H1 (cell line): ENCODE results near the gene AIG1. TPM values are rescaled to one million over a fixed set of nuclear protein-coding genes. Genes with fewer than 3 reads are reported as not detected.

Experiments
- CTCF ChIA-PET: fragments of 300-600 bp; sonication (Branson Sonifier 250); formaldehyde crosslinking; loops from one replicate; lab custom pipeline; 2021; ENCODE audit not compliant: partially characterized antibody; lab: Charles Lee
- POLR2A ChIA-PET: fragments of 300-600 bp; sonication (Branson Sonifier 250); formaldehyde crosslinking; loops from one replicate; lab custom pipeline; 2021; ENCODE audit warnings: inconsistent platforms; ENCODE audit not compliant: partially characterized antibody; lab: Charles Lee
- DNase-seq, 2 experiments: peaks; one replicate each; pipeline versions ENCODE4 v3.0.0 to v3.0.0-alpha.2; 2010 to 2022; ENCODE audit warnings: low spot score in 2 of 2, low read depth in 1 of 2, mixed read lengths in 1 of 2
- FAIRE-seq: peaks from 2 replicates; lab custom pipeline; 2011; peaks lifted over from hg19 to GRCh38; lab: Jason Lieb, UNC
- H2AFZ ChIP-seq: 2 replicates; pipeline ENCODE4 v1.8.1; 2012; ENCODE audit warnings: low read length, inconsistent platforms
- H2AK5ac ChIP-seq: 2 replicates; pipeline ENCODE4 v1.6.1; 2013; ENCODE audit warnings: low read depth, low read length
- H2BK120ac ChIP-seq: replicated peaks from 2 replicates; pipeline ENCODE3; 2013; ENCODE audit warnings: low read depth, low read length, inconsistent platforms
- H2BK12ac ChIP-seq: 2 replicates; pipeline ENCODE4 v1.6.1; 2013; ENCODE audit warnings: low read depth, low read length
- H2BK15ac ChIP-seq: 2 replicates; pipeline ENCODE4 v1.6.1; 2013; ENCODE audit warnings: low read length
- H2BK20ac ChIP-seq: 2 replicates; pipeline ENCODE4 v1.6.1; 2013; ENCODE audit warnings: low read length
- H2BK5ac ChIP-seq: 2 replicates; pipeline ENCODE4 v1.6.1; 2013; ENCODE audit warnings: low read depth, low read length
- H3K14ac ChIP-seq: 2 replicates; pipeline ENCODE4 v1.6.1; 2013; ENCODE audit warnings: inconsistent platforms; ENCODE audit not compliant: insufficient read length
- H3K18ac ChIP-seq: 2 replicates; pipeline ENCODE4 v1.6.1; 2013; ENCODE audit warnings: low read length; ENCODE audit errors: extremely low read depth
- H3K23ac ChIP-seq: 2 replicates; pipeline ENCODE4 v1.6.1; 2013; ENCODE audit warnings: inconsistent platforms; ENCODE audit not compliant: insufficient read length
- H3K23me2 ChIP-seq: 2 replicates; pipeline ENCODE4 v1.6.1; 2013; ENCODE audit warnings: low read depth, low read length
- H3K27ac ChIP-seq: 2 replicates; pipeline ENCODE4 v1.6.1; 2011; ENCODE audit warnings: low read depth, low read length, inconsistent platforms
- H3K27me3 ChIP-seq, 4 experiments: replicated peaks in 1 of 4; 1 replicate in 1 of 4; 2 replicates in 3 of 4; pipeline versions ENCODE4 v1.6.1 to v1.8.1; 2011 to 2013; ENCODE audit warnings: low read length in 3 of 4, mild to moderate bottlenecking in 3 of 4, inconsistent platforms in 2 of 4, mixed read lengths in 2 of 4, moderate library complexity in 1 of 4; ENCODE audit not compliant: control insufficient read depth in 3 of 4, insufficient read depth in 3 of 4; ENCODE audit errors: extremely low read depth in 1 of 4
- H3K36me3 ChIP-seq, 4 experiments: 2 replicates each; pipeline versions ENCODE4 v1.6.1 to v1.8.1; 2011 to 2013; ENCODE audit warnings: mild to moderate bottlenecking in 4 of 4, low read length in 3 of 4, moderate library complexity in 2 of 4, control low read depth in 1 of 4, inconsistent platforms in 1 of 4; ENCODE audit not compliant: insufficient read depth in 4 of 4, control insufficient read depth in 2 of 4
- H3K4ac ChIP-seq: replicated peaks from 2 replicates; pipeline ENCODE3; 2013; ENCODE audit warnings: low read length, low read depth, mixed read lengths, inconsistent platforms; ENCODE audit not compliant: insufficient read length
- H3K4me1 ChIP-seq, 4 experiments: replicated peaks in 1 of 4; 1 replicate in 1 of 4; 2 replicates in 3 of 4; pipeline versions ENCODE4 v1.6.1 to v1.8.1; 2011 to 2013; ENCODE audit warnings: low read length in 3 of 4, inconsistent platforms in 2 of 4, mixed read lengths in 1 of 4; ENCODE audit not compliant: insufficient read depth in 4 of 4, control insufficient read depth in 3 of 4
- H3K4me2 ChIP-seq, 2 experiments: 2 replicates each; pipeline versions ENCODE4 v1.6.1 to v1.8.1; 2011 to 2013; ENCODE audit warnings: low read depth in 2 of 2, low read length in 2 of 2, control low read depth in 1 of 2, inconsistent platforms in 1 of 2, mild to moderate bottlenecking in 1 of 2; ENCODE audit not compliant: insufficient read depth in 1 of 2
- H3K4me3 ChIP-seq, 4 experiments: fragments of 200-600, 300-600 bp in 1 of 4; sonication (generic), shearing (Covaris generic), sonication (Bioruptor Twin) in 1 of 4; 2 replicates each; pipeline versions ENCODE4 v1.5.1 to v1.8.1; 2011 to 2016; ENCODE audit warnings: low read length in 4 of 4, low read depth in 3 of 4, control low read depth in 2 of 4, inconsistent platforms in 2 of 4, mild to moderate bottlenecking in 2 of 4, mixed read lengths in 1 of 4, moderate library complexity in 1 of 4; ENCODE audit not compliant: insufficient read depth in 2 of 4; ENCODE audit errors: extremely low read depth in 1 of 4
- H3K56ac ChIP-seq: replicated peaks from 2 replicates; pipeline ENCODE3; 2013; ENCODE audit warnings: low read depth, mild to moderate bottlenecking, mixed read lengths, low read length, inconsistent platforms; ENCODE audit not compliant: insufficient read length
- H3K79me1 ChIP-seq: 2 replicates; pipeline ENCODE4 v1.6.1; 2013; ENCODE audit warnings: low read depth, low read length, control low read depth
- H3K79me2 ChIP-seq, 2 experiments: 2 replicates each; pipeline versions ENCODE4 v1.6.1 to v1.8.1; 2012 to 2013; ENCODE audit warnings: low read length in 2 of 2, mild to moderate bottlenecking in 2 of 2, inconsistent platforms in 1 of 2; ENCODE audit not compliant: insufficient read depth in 2 of 2, control insufficient read depth in 1 of 2
- H3K9ac ChIP-seq, 4 experiments: replicated peaks in 1 of 4; 1 replicate in 1 of 4; 2 replicates in 3 of 4; pipeline versions ENCODE4 v1.6.1 to v1.8.1; 2011 to 2013; ENCODE audit warnings: low read depth in 3 of 4, low read length in 3 of 4, control low read depth in 2 of 4, mild to moderate bottlenecking in 2 of 4, moderate library complexity in 2 of 4, inconsistent platforms in 1 of 4; ENCODE audit errors: extremely low read depth in 1 of 4
- H3K9me3 ChIP-seq, 2 experiments: 2 replicates each; pipeline versions ENCODE4 v1.6.1 to v1.8.1; 2012 to 2013; ENCODE audit warnings: mild to moderate bottlenecking in 2 of 2, moderate library complexity in 2 of 2, control low read depth in 1 of 2, inconsistent platforms in 1 of 2, low read depth in 1 of 2, low read length in 1 of 2, mixed read lengths in 1 of 2; ENCODE audit not compliant: insufficient read depth in 2 of 2
- H4K20me1 ChIP-seq, 2 experiments: replicated peaks in 1 of 2; 2 replicates each; pipeline versions ENCODE3 to v1.8.1; 2011 to 2013; ENCODE audit warnings: inconsistent platforms in 2 of 2, low read length in 2 of 2, mild to moderate bottlenecking in 1 of 2; ENCODE audit not compliant: insufficient read depth in 2 of 2, control insufficient read depth in 1 of 2
- H4K5ac ChIP-seq: 2 replicates; pipeline ENCODE4 v1.6.1; 2013; ENCODE audit warnings: low read length, low read depth, mixed read lengths, inconsistent platforms; ENCODE audit not compliant: insufficient read length
- H4K8ac ChIP-seq: 2 replicates; pipeline ENCODE4 v1.8.0; 2013; ENCODE audit warnings: mild to moderate bottlenecking, moderate library complexity, low read length, inconsistent platforms; ENCODE audit not compliant: insufficient read depth; ENCODE audit errors: extremely low read depth
- H4K91ac ChIP-seq: replicated peaks from 2 replicates; pipeline ENCODE3; 2013; ENCODE audit warnings: low read length, mixed read lengths, inconsistent platforms; ENCODE audit not compliant: insufficient read length
- ASH2L ChIP-seq: fragments of 200-600, 300-600 bp; sonication (generic); IDR thresholded peaks from one replicate; pipeline ENCODE4 v1.7.1; 2017; ENCODE audit warnings: low read length
- EGR1 ChIP-seq: IDR thresholded peaks from 2 replicates; pipeline ENCODE4 v1.6.1; 2011; ENCODE audit warnings: low read depth, low read length, borderline replicate concordance
- EP300 ChIP-seq, 2 experiments: IDR thresholded peaks; 1 replicate in 1 of 2; 2 replicates in 1 of 2; pipeline ENCODE4 v1.6.1; 2011 to 2012; ENCODE audit warnings: low read depth in 2 of 2, low read length in 2 of 2, mild to moderate bottlenecking in 2 of 2, borderline replicate concordance in 1 of 2, inconsistent platforms in 1 of 2, moderate library complexity in 1 of 2
- EZH2 ChIP-seq: fragments of 200-600 bp; sonication (generic); IDR thresholded peaks from 2 replicates; pipeline ENCODE4 v1.7.1; 2012; ENCODE audit warnings: low read depth, mild to moderate bottlenecking, moderate library complexity, low read length, inconsistent platforms; ENCODE audit not compliant: severe bottlenecking
- JUND ChIP-seq: IDR thresholded peaks from 2 replicates; pipeline ENCODE4 v1.6.1; 2011; ENCODE audit warnings: mild to moderate bottlenecking, improper control_type of control experiment, low read length
- KDM1A ChIP-seq: fragments of 200-600, 300-600 bp; sonication (generic); IDR thresholded peaks from 2 replicates; pipeline ENCODE4 v1.7.1; 2016; ENCODE audit warnings: mild to moderate bottlenecking, low read length, borderline replicate concordance
- SIN3A ChIP-seq, 2 experiments: IDR thresholded peaks in 1 of 2; conservative IDR thresholded peaks in 1 of 2; 2 replicates each; pipeline ENCODE4 v1.6.1; 2011 to 2012; ENCODE audit warnings: low read length in 2 of 2, improper control_type of control experiment in 1 of 2, low read depth in 1 of 2, mild to moderate bottlenecking in 1 of 2
- SRF ChIP-seq: IDR thresholded peaks from 2 replicates; pipeline ENCODE4 v1.6.1; 2011; ENCODE audit warnings: mild to moderate bottlenecking, low read depth, low read length, moderate library complexity
- SUZ12 ChIP-seq: fragments of 200-600 bp; sonication (generic); IDR thresholded peaks from 2 replicates; pipeline ENCODE4 v1.6.1; 2012; ENCODE audit warnings: mild to moderate bottlenecking, inconsistent platforms, low read length, moderate library complexity, mixed read lengths
- WGBS, 2 experiments: shearing (Covaris generic) in 1 of 2; methylation state at CpG; one replicate each; pipeline versions ENCODE4 v1.1.6 to v1.1.7; 2013 to 2015; ENCODE audit warnings: low lambda C conversion rate in 2 of 2, mixed read lengths in 2 of 2, inconsistent platforms in 1 of 2, low coverage in 1 of 2, missing lambda C conversion rate in 1 of 2; ENCODE audit not compliant: insufficient replicate concordance in 2 of 2, insufficient coverage in 1 of 2, insufficient read length in 1 of 2; ENCODE audit errors: extremely low coverage in 1 of 2, missing lambda C conversion rate in 1 of 2; 5-methylcytosine and 5-hydroxymethylcytosine counted together
- polyA plus RNA-seq, 7 experiments: library from polyadenylated mRNA; depleted of rRNA in 3 of 7; stranded (reverse) in 5 of 7; unstranded in 2 of 7; fragments of >200 nt in 5 of 7; fragments of 200-250 nt in 2 of 7; gene quantifications; 1 replicate in 5 of 7; 2 replicates in 1 of 7; 4 replicates in 1 of 7; pipeline versions ENCODE4 v1.2.1 to v1.2.3, GENCODE V29; 2011 to 2013; ENCODE audit warnings: missing spikeins in 2 of 7, mixed read lengths in 2 of 7
- total RNA-seq: library from RNA; stranded (reverse); fragmentation: NEBNext Ultra II Directional; extraction: Animal tissue kit (Norgen Biotek cat#: 25700); gene quantifications from 2 replicates; pipeline ENCODE4 v1.2.1, GENCODE V29; 2021
- TF ChIP-seq, protein P1 (sequence below), 3 experiments: IDR thresholded peaks; 1 replicate in 2 of 3; 2 replicates in 1 of 3; pipeline versions ENCODE4 v1.5.1 to v1.6.1; 2011; ENCODE audit warnings: low read length in 3 of 3, mild to moderate bottlenecking in 3 of 3, inconsistent platforms in 2 of 3, low read depth in 1 of 3, moderate library complexity in 1 of 3; ENCODE audit not compliant: insufficient read depth in 1 of 3; ENCODE audit errors: control extremely low read depth in 1 of 3
- TF ChIP-seq, protein P2 (sequence below): IDR thresholded peaks from 2 replicates; pipeline ENCODE4 v1.6.1; 2011; ENCODE audit warnings: low read depth, mild to moderate bottlenecking, low read length; ENCODE audit not compliant: insufficient read depth

The AIG1 gene
- total and polyA plus RNA-seq, 2 of the 8 experiments (the other 6 are each of a cell fraction or from before 2014, with no cell fraction given): 56.6 to 58.4 TPM

DNA sequence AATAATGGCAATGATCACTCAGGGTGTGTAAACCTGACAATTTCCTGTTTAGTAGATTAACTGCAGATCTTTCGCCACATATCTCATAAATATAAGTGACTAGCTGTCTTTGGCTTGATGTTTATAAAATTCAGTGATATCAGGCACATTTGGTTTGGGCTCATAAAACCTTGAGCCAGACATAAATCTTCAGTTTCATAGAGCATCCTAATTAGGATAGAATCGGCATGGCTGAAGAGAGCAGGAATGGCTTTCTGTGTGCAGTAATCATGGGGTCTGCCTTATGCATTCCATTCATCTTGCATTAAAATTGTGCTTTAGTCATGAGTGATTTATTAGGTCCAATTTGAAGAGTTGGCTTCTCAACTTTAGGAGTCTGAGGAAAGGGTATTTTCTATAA, 27.2 kb downstream of the AIG1 start:
- Histone ChIP-seq H2BK120ac (no peak overlapping the region), H3K79me1 (no peaks in the 10 kb centered on the region; the same call in 1 of the 2 replicates), H3K18ac (no peak overlapping the region), H3K4me3 (no peak overlapping the region), H3K14ac (no peak overlapping the region), H2BK20ac (no peak overlapping the region), H4K20me1 (no peaks in the 10 kb centered on the region), H3K56ac (no peak overlapping the region), H3K27ac (no peak overlapping the region), H3K23ac (no peak overlapping the region), H3K27me3 (no peaks in the 10 kb centered on the region), H3K36me3 (no peaks in the 10 kb centered on the region), H3K9ac (no peak overlapping the region), H3K4me1 (no peaks in the 10 kb centered on the region), H4K8ac (no peak overlapping the region), H3K4me2 (no peak overlapping the region), H3K4ac (no peak overlapping the region), H4K5ac (no peak overlapping the region), H3K9me3 (no peaks in the 10 kb centered on the region), H3K79me2 (no peaks in the 10 kb centered on the region), H3K23me2 (no peaks in the 10 kb centered on the region), H2AK5ac (no peak overlapping the region), H4K91ac (no peak overlapping the region), H2BK5ac (no peak overlapping the region), H2AFZ (no peak overlapping the region), H2BK15ac (no peak overlapping the region), H2BK12ac (no peak overlapping the region)
- no peak for DNase-seq
- WGBS, 2 experiments: 88% methylated on average over 2 of the region's 2 CpGs; no CpG with 5 or more reads in 1 of the 2 experiments
- ChIA-PET CTCF (no interaction called here), POLR2A (no interaction called here)
- no peak for FAIRE-seq
- TF ChIP-seq, protein P1, sequence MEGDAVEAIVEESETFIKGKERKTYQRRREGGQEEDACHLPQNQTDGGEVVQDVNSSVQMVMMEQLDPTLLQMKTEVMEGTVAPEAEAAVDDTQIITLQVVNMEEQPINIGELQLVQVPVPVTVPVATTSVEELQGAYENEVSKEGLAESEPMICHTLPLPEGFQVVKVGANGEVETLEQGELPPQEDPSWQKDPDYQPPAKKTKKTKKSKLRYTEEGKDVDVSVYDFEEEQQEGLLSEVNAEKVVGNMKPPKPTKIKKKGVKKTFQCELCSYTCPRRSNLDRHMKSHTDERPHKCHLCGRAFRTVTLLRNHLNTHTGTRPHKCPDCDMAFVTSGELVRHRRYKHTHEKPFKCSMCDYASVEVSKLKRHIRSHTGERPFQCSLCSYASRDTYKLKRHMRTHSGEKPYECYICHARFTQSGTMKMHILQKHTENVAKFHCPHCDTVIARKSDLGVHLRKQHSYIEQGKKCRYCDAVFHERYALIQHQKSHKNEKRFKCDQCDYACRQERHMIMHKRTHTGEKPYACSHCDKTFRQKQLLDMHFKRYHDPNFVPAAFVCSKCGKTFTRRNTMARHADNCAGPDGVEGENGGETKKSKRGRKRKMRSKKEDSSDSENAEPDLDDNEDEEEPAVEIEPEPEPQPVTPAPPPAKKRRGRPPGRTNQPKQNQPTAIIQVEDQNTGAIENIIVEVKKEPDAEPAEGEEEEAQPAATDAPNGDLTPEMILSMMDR (IDR thresholded peaks at IDR 0.05; ENCODE audit: control extremely low read depth in 1 of 3, insufficient read depth in 1 of 3, low read depth in 1 of 3, low read length in 3 of 3): no peak
- TF ChIP-seq ASH2L (no peak), SIN3A (conservative IDR thresholded peaks at IDR 0.05 in 1 of 2, IDR thresholded peaks at IDR 0.05 in 1 of 2; ENCODE audit: low read depth in 1 of 2, low read length in 2 of 2) (no peak), SRF (no peak), SUZ12 (no peak), KDM1A (no peak), EP300 (IDR thresholded peaks at IDR 0.05; ENCODE audit: borderline replicate concordance in 1 of 2, low read depth in 2 of 2, low read length in 2 of 2) (no peak), JUND (no peak), EZH2 (no peak), EGR1 (no peak)
- TF ChIP-seq, protein P2, sequence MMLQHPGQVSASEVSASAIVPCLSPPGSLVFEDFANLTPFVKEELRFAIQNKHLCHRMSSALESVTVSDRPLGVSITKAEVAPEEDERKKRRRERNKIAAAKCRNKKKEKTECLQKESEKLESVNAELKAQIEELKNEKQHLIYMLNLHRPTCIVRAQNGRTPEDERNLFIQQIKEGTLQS: no peak
